Naive B cell (primary cell): ENCODE results near the gene DBI. TPM values are rescaled to one million over a fixed set of nuclear protein-coding genes. Genes with fewer than 3 reads are reported as not detected.
"Not testable (repeated sequence)": the region's sequence is repeated elsewhere in the genome, so short reads cannot be mapped to it uniquely, and the experiment has no call there.

ENCODE experiments used
- ATAC-seq, 2 donors: fragments of 150-1000 bp; cut with Tn5 transposase; 2 replicates each; pipeline ENCODE4 v1.10.0; 2021; ENCODE audit warnings: low read depth in 2 of 2, mild to moderate bottlenecking in 2 of 2, moderate library complexity in 2 of 2
- DNase-seq: peaks from one replicate; pipeline ENCODE4 v3.0.0; 2022
- H3K27ac Mint-ChIP-seq, 6 donors: one replicate each; pipeline ENCODE4 v1.8.0; 2020 to 2022; ENCODE audit warnings: mild to moderate bottlenecking in 6 of 6, mixed read lengths in 6 of 6, moderate library complexity in 5 of 6, inconsistent platforms in 2 of 6
- H3K27me3 Mint-ChIP-seq, 3 donors: one replicate each; pipeline ENCODE4 v1.8.0; 2021 to 2022; ENCODE audit warnings: mixed read lengths in 3 of 3, mild to moderate bottlenecking in 1 of 3
- H3K36me3 Mint-ChIP-seq, 2 donors: one replicate each; pipeline ENCODE4 v1.8.0; 2020 to 2022; ENCODE audit warnings: mixed read lengths in 2 of 2, inconsistent platforms in 1 of 2, mild to moderate bottlenecking in 1 of 2
- H3K4me1 Mint-ChIP-seq, 3 donors: one replicate each; pipeline ENCODE4 v1.8.0; 2020 to 2022; ENCODE audit warnings: mixed read lengths in 3 of 3, inconsistent platforms in 1 of 3, mild to moderate bottlenecking in 1 of 3, moderate library complexity in 1 of 3
- H3K4me3 Mint-ChIP-seq, 8 donors: one replicate each; pipeline ENCODE4 v1.8.0; 2020 to 2022; ENCODE audit warnings: mild to moderate bottlenecking in 8 of 8, mixed read lengths in 8 of 8, moderate library complexity in 8 of 8, inconsistent platforms in 2 of 8
- H3K9me3 Mint-ChIP-seq, 7 donors: one replicate each; pipeline ENCODE4 v1.8.0; 2020 to 2022; ENCODE audit warnings: mixed read lengths in 7 of 7, mild to moderate bottlenecking in 5 of 7, inconsistent platforms in 2 of 7, moderate library complexity in 1 of 7
- polyA plus RNA-seq, 6 donors: library from polyadenylated mRNA; unstranded; fragments of 300-500 nt; fragmentation: Illumina TruSeq; gene quantifications; one replicate each; pipeline ENCODE4 v1.2.3, GENCODE V29; 2021; ENCODE audit warnings: low read depth in 6 of 6

The DBI gene
- polyA plus RNA-seq, 6 donors from 2014 or later: 567 to 670 (median 595) TPM

GRCh38 chr2:119371111-119371510 lies 4.3 kb downstream of the DBI start:
- Mint-ChIP-seq H3K9me3 (peaks cover 0 to 25% (median 16%) of the 10 kb centered on the region in 7 donors), H3K27ac (no peak overlapping the region), H3K27me3 (no peaks in the 10 kb centered on the region), H3K4me1 (peaks cover 20 to 38% (median 29%) of the 10 kb centered on the region in 3 donors), H3K4me3 (no peak overlapping the region), H3K36me3 (peaks cover 50 to 52% of the 10 kb centered on the region in 2 donors)
- ATAC-seq (no peak), DNase-seq (no peak)

GRCh38 chr2:119372778-119373568 lies 6.2 kb downstream of the DBI start:
- H3K27ac Mint-ChIP-seq: peak overlapping the region in 1 of 6 donors; percentile 54
- peaks cover 50 to 52% of the 10 kb centered on the region in 2 donors for H3K36me3 Mint-ChIP-seq

GRCh38 chr2:119373907-119374745 lies 7.3 kb downstream of the DBI start:
- H3K27me3 Mint-ChIP-seq, ATAC-seq, DNase-seq, H3K27ac Mint-ChIP-seq: not testable (repeated sequence)
- Mint-ChIP-seq H3K9me3 (peaks cover 0 to 25% (median 16%) of the 10 kb centered on the region in 7 donors), H3K4me3 (peak overlapping the region in 1 of 8 donors; percentile 53), H3K36me3 (peaks cover 50 to 52% of the 10 kb centered on the region in 2 donors), H3K4me1 (peaks cover 3 to 20% (median 5%) of the 10 kb centered on the region in 3 donors)

More at GRCh38 chr2:119372778-119373568, 6.2 kb downstream of the DBI start:
- Mint-ChIP-seq H3K27me3 (no peaks in the 10 kb centered on the region), H3K9me3 (peaks cover 0 to 25% (median 16%) of the 10 kb centered on the region in 7 donors), H3K4me3 (no peak overlapping the region), H3K4me1 (peaks cover 6 to 32% (median 14%) of the 10 kb centered on the region in 3 donors)
- ATAC-seq: no peak
- DNase-seq: no peak

GRCh38 chr2:119376406-119376805 lies 9.6 kb downstream of the DBI start:
- Mint-ChIP-seq H3K27ac (peak overlapping the region in 2 of 6 donors; percentile 34 to 69), H3K9me3 (peaks cover 0 to 25% (median 16%) of the 10 kb centered on the region in 7 donors), H3K36me3 (peaks cover 37 to 40% of the 10 kb centered on the region in 2 donors), H3K4me1 (peaks cover 0 to 11% (median 0%) of the 10 kb centered on the region in 3 donors)
- not testable (repeated sequence) for H3K27me3 Mint-ChIP-seq, H3K4me3 Mint-ChIP-seq, DNase-seq, ATAC-seq

GRCh38 chr2:119376810-119377209 lies 10.0 kb downstream of the DBI start:
- no peak for DNase-seq
- ATAC-seq: no peak
- Mint-ChIP-seq H3K4me3 (no peak overlapping the region), H3K27me3 (no peaks in the 10 kb centered on the region), H3K36me3 (peaks cover 33 to 40% of the 10 kb centered on the region in 2 donors), H3K9me3 (peaks cover 0 to 25% (median 16%) of the 10 kb centered on the region in 7 donors), H3K27ac (no peak overlapping the region), H3K4me1 (peaks cover 0 to 11% (median 0%) of the 10 kb centered on the region in 3 donors)

- peaks cover 0 to 22% (median 13%) of the 10 kb centered on the region in 7 donors for H3K9me3 Mint-ChIP-seq
- DNase-seq: no peak
- no peak overlapping the region for H3K4me3 Mint-ChIP-seq
- H3K4me1 Mint-ChIP-seq: peaks cover 0 to 11% (median 0%) of the 10 kb centered on the region in 3 donors
- peak overlapping the region in 1 of 6 donors; percentile 7 for H3K27ac Mint-ChIP-seq
- H3K36me3 Mint-ChIP-seq: peaks cover 27 to 34% of the 10 kb centered on the region in 2 donors
- ATAC-seq: no peak
- H3K27me3 Mint-ChIP-seq: no peaks in the 10 kb centered on the region
Measured at GRCh38 chr2:119377294-119377992, 10.7 kb downstream of the DBI start.

- H3K36me3 Mint-ChIP-seq: peaks cover 21 to 28% of the 10 kb centered on the region in 2 donors
- H3K27ac Mint-ChIP-seq: peak overlapping the region in 1 of 6 donors; percentile 65
- H3K27me3 Mint-ChIP-seq: no peaks in the 10 kb centered on the region
- no peak overlapping the region for H3K4me3 Mint-ChIP-seq
- H3K4me1 Mint-ChIP-seq: peaks cover 0 to 11% (median 0%) of the 10 kb centered on the region in 3 donors
- H3K9me3 Mint-ChIP-seq: peaks cover 0 to 19% (median 11%) of the 10 kb centered on the region in 7 donors
- ATAC-seq (no peak), DNase-seq (no peak)
Measured at GRCh38 chr2:119377993-119378345, 11.2 kb downstream of the DBI start.

- no peak for ATAC-seq
- Mint-ChIP-seq H3K9me3 (peaks cover 0 to 17% (median 8%) of the 10 kb centered on the region in 7 donors), H3K36me3 (peaks cover 16 to 23% of the 10 kb centered on the region in 2 donors), H3K27ac (peak overlapping the region in 1 of 6 donors; percentile 33), H3K4me3 (no peak overlapping the region), H3K27me3 (peaks cover 0 to under 1% (median 0%) of the 10 kb centered on the region in 3 donors), H3K4me1 (peaks cover 0 to 10% (median 0%) of the 10 kb centered on the region in 3 donors)
- no peak for DNase-seq
Measured at GRCh38 chr2:119378566-119378965, 11.8 kb downstream of the DBI start.

GRCh38 chr2:119383410-119384140 lies 16.8 kb downstream of the DBI start:
- H3K36me3 Mint-ChIP-seq: no peaks in the 10 kb centered on the region
- peak overlapping the region in 2 of 6 donors; percentile 3 to 67 for H3K27ac Mint-ChIP-seq
- peaks cover 6 to 10% (median 6%) of the 10 kb centered on the region in 3 donors for H3K4me1 Mint-ChIP-seq
- ATAC-seq: no peak
- H3K27me3 Mint-ChIP-seq: peaks cover 0 to 10% (median 0%) of the 10 kb centered on the region in 3 donors
- no peak for DNase-seq
- H3K9me3 Mint-ChIP-seq: no peaks in the 10 kb centered on the region
- no peak overlapping the region for H3K4me3 Mint-ChIP-seq

GRCh38 chr2:119384971-119385370 lies 18.2 kb downstream of the DBI start:
- no peak for ATAC-seq
- no peak overlapping the region for H3K4me3 Mint-ChIP-seq
- DNase-seq: no peak
- H3K27ac Mint-ChIP-seq: no peak overlapping the region
- no peaks in the 10 kb centered on the region for H3K36me3 Mint-ChIP-seq
- no peaks in the 10 kb centered on the region for H3K9me3 Mint-ChIP-seq
- H3K27me3 Mint-ChIP-seq: peaks cover 0 to 10% (median 0%) of the 10 kb centered on the region in 3 donors
- H3K4me1 Mint-ChIP-seq: peaks cover 6 to 10% (median 6%) of the 10 kb centered on the region in 3 donors

- no peaks in the 10 kb centered on the region for H3K9me3 Mint-ChIP-seq
- DNase-seq (no peak), ATAC-seq (no peak)
- no peak overlapping the region for H3K4me3 Mint-ChIP-seq
- peaks cover 0 to 10% (median 0%) of the 10 kb centered on the region in 3 donors for H3K27me3 Mint-ChIP-seq
- H3K4me1 Mint-ChIP-seq: peaks cover 6 to 10% (median 6%) of the 10 kb centered on the region in 3 donors
- no peak overlapping the region for H3K27ac Mint-ChIP-seq
- no peaks in the 10 kb centered on the region for H3K36me3 Mint-ChIP-seq
Measured at GRCh38 chr2:119385466-119385865, 18.7 kb downstream of the DBI start.

GRCh38 chr2:119387381-119388129 lies 20.8 kb downstream of the DBI start:
- H3K9me3 Mint-ChIP-seq: no peaks in the 10 kb centered on the region
- DNase-seq: no peak
- peak in 1 of 2 donors; percentile 23 for ATAC-seq
- no peaks in the 10 kb centered on the region for H3K36me3 Mint-ChIP-seq
- peak overlapping the region in 4 of 6 donors; percentile 3 to 72 (median 52) for H3K27ac Mint-ChIP-seq
- peaks cover 6 to 10% (median 6%) of the 10 kb centered on the region in 3 donors for H3K4me1 Mint-ChIP-seq
- peaks cover 0 to 10% (median 0%) of the 10 kb centered on the region in 3 donors for H3K27me3 Mint-ChIP-seq
- peak overlapping the region in 1 of 8 donors; percentile 56 for H3K4me3 Mint-ChIP-seq
